Measurements from ENCODE around the gene TRPM1. TPM values are rescaled to one million over a fixed set of nuclear protein-coding genes. Genes with fewer than 3 reads are reported as not detected.

Gene TRPM1
- total and polyA plus RNA-seq, 2 donors (not counting 1 experiment from before 2014, with no cell fraction given) = not detected

GRCh38 chr15:31149088-31149505, 47.6 kb upstream of the TRPM1 start:
- TF ChIP-seq EZH2 (IDR thresholded peaks at IDR 0.05; ENCODE audit: low read length, missing control alignments) = no peak
- TF ChIP-seq, protein P1, sequence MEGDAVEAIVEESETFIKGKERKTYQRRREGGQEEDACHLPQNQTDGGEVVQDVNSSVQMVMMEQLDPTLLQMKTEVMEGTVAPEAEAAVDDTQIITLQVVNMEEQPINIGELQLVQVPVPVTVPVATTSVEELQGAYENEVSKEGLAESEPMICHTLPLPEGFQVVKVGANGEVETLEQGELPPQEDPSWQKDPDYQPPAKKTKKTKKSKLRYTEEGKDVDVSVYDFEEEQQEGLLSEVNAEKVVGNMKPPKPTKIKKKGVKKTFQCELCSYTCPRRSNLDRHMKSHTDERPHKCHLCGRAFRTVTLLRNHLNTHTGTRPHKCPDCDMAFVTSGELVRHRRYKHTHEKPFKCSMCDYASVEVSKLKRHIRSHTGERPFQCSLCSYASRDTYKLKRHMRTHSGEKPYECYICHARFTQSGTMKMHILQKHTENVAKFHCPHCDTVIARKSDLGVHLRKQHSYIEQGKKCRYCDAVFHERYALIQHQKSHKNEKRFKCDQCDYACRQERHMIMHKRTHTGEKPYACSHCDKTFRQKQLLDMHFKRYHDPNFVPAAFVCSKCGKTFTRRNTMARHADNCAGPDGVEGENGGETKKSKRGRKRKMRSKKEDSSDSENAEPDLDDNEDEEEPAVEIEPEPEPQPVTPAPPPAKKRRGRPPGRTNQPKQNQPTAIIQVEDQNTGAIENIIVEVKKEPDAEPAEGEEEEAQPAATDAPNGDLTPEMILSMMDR (conservative IDR thresholded peaks at IDR 0.05 in 1 of 2, IDR thresholded peaks at IDR 0.05 in 1 of 2; ENCODE audit: low read depth in 1 of 2, low read length in 2 of 2) = no peak
- no peak overlapping the region for H3K4me2 ChIP-seq (ENCODE audit: extremely low read depth, insufficient read depth, low read length)
- H2AFZ ChIP-seq (ENCODE audit: low read length) = no peak overlapping the region
- no peak for DNase-seq (ENCODE audit: low read depth in 2 of 2)
- H3K36me3 ChIP-seq (ENCODE audit: control insufficient read depth, insufficient read depth, low read length) = no peaks in the 10 kb centered on the region
- no peaks in the 10 kb centered on the region for H4K20me1 ChIP-seq (ENCODE audit: control insufficient read depth, extremely low read depth, insufficient read depth, low read length)
- no peaks in the 10 kb centered on the region for H3K9me3 ChIP-seq (ENCODE audit: control insufficient read depth, insufficient read depth, low read depth, low read length)
- no peak overlapping the region for H3K4me3 ChIP-seq (replicated peaks in 1 of 4; ENCODE audit: control extremely low read depth in 1 of 4, insufficient read depth in 1 of 4, low read depth in 3 of 4, low read length in 4 of 4)
- H3K9ac ChIP-seq (ENCODE audit: insufficient read depth, low read length) = no peak overlapping the region
- H3K4me1 ChIP-seq (ENCODE audit: control insufficient read depth, extremely low read depth, insufficient read depth, low read length) = no peaks in the 10 kb centered on the region
- no peaks in the 10 kb centered on the region for H3K79me2 ChIP-seq (ENCODE audit: control insufficient read depth, insufficient read depth, low read length)
- H3K27ac ChIP-seq (ENCODE audit: insufficient read depth, low read length) = no peak overlapping the region
- H3K27me3 ChIP-seq (ENCODE audit: control insufficient read depth, insufficient read depth, low read length) = peaks cover 6% of the 10 kb centered on the region

GRCh38 chr15:31148297-31149087, 47.0 kb upstream of the TRPM1 start:
- H3K27ac ChIP-seq (ENCODE audit: insufficient read depth, low read length) = no peak overlapping the region
- H3K9ac ChIP-seq (ENCODE audit: insufficient read depth, low read length) = no peak overlapping the region
- peaks cover 6% of the 10 kb centered on the region for H3K27me3 ChIP-seq (ENCODE audit: control insufficient read depth, insufficient read depth, low read length)
- H3K9me3 ChIP-seq (ENCODE audit: control insufficient read depth, insufficient read depth, low read depth, low read length) = no peaks in the 10 kb centered on the region
- no peak overlapping the region for H3K4me2 ChIP-seq (ENCODE audit: extremely low read depth, insufficient read depth, low read length)
- H3K4me1 ChIP-seq (ENCODE audit: control insufficient read depth, extremely low read depth, insufficient read depth, low read length) = no peaks in the 10 kb centered on the region
- no peak for DNase-seq (ENCODE audit: low read depth in 2 of 2)
- no peak overlapping the region for H3K4me3 ChIP-seq (replicated peaks in 1 of 4; ENCODE audit: control extremely low read depth in 1 of 4, insufficient read depth in 1 of 4, low read depth in 3 of 4, low read length in 4 of 4)
- H4K20me1 ChIP-seq (ENCODE audit: control insufficient read depth, extremely low read depth, insufficient read depth, low read length) = no peaks in the 10 kb centered on the region
- no peaks in the 10 kb centered on the region for H3K79me2 ChIP-seq (ENCODE audit: control insufficient read depth, insufficient read depth, low read length)
- H2AFZ ChIP-seq (ENCODE audit: low read length) = no peak overlapping the region
- TF ChIP-seq, protein P1 (conservative IDR thresholded peaks at IDR 0.05 in 1 of 2, IDR thresholded peaks at IDR 0.05 in 1 of 2; ENCODE audit: low read depth in 1 of 2, low read length in 2 of 2) = no peak
- no peak for TF ChIP-seq EZH2 (IDR thresholded peaks at IDR 0.05; ENCODE audit: low read length, missing control alignments)
- no peaks in the 10 kb centered on the region for H3K36me3 ChIP-seq (ENCODE audit: control insufficient read depth, insufficient read depth, low read length)

GRCh38 chr15:31147944-31148296, 46.4 kb upstream of the TRPM1 start:
- Histone ChIP-seq H3K9ac (ENCODE audit: insufficient read depth, low read length) (no peak overlapping the region), H3K36me3 (ENCODE audit: control insufficient read depth, insufficient read depth, low read length) (no peaks in the 10 kb centered on the region), H3K4me2 (ENCODE audit: extremely low read depth, insufficient read depth, low read length) (no peak overlapping the region), H3K4me3 (replicated peaks in 1 of 4; ENCODE audit: control extremely low read depth in 1 of 4, insufficient read depth in 1 of 4, low read depth in 3 of 4, low read length in 4 of 4) (no peak overlapping the region), H3K9me3 (ENCODE audit: control insufficient read depth, insufficient read depth, low read depth, low read length) (no peaks in the 10 kb centered on the region), H3K27ac (ENCODE audit: insufficient read depth, low read length) (no peak overlapping the region), H3K4me1 (ENCODE audit: control insufficient read depth, extremely low read depth, insufficient read depth, low read length) (no peaks in the 10 kb centered on the region), H2AFZ (ENCODE audit: low read length) (no peak overlapping the region), H3K79me2 (ENCODE audit: control insufficient read depth, insufficient read depth, low read length) (no peaks in the 10 kb centered on the region), H4K20me1 (ENCODE audit: control insufficient read depth, extremely low read depth, insufficient read depth, low read length) (no peaks in the 10 kb centered on the region), H3K27me3 (ENCODE audit: control insufficient read depth, insufficient read depth, low read length) (peaks cover 6% of the 10 kb centered on the region)
- no peak for DNase-seq (ENCODE audit: low read depth in 2 of 2)
- TF ChIP-seq, protein P1 (conservative IDR thresholded peaks at IDR 0.05 in 1 of 2, IDR thresholded peaks at IDR 0.05 in 1 of 2; ENCODE audit: low read depth in 1 of 2, low read length in 2 of 2) = no peak
- TF ChIP-seq EZH2 (IDR thresholded peaks at IDR 0.05; ENCODE audit: low read length, missing control alignments) = no peak

All from fibroblast of lung (primary cell).